Body of pancreas (tissue), 4 donors: ENCODE measurements around the gene BTNL2. TPM values are rescaled to one million over a fixed set of nuclear protein-coding genes. Genes with fewer than 3 reads are reported as not detected.

Experiments
- ATAC-seq: fragments of 150-250 bp; one replicate; pipeline ENCODE4 v1.9.1; 2016
- DNase-seq, 4 donors: peaks; one replicate each; pipeline ENCODE4 v3.0.0-alpha.2; 2019
- H3K27ac ChIP-seq, 4 donors: fragments of 200-600 bp; sonication (generic); 1 replicate in 3 of 4; 2 replicates in 1 of 4; pipeline versions ENCODE4 v1.5.1 to v1.6.1; 2016 to 2019; ENCODE audit warnings: mild to moderate bottlenecking in 1 of 4, mixed read lengths in 1 of 4, moderate library complexity in 1 of 4
- H3K27me3 ChIP-seq, 2 donors: fragments of 200-600 bp; sonication (generic); one replicate each; pipeline ENCODE4 v1.6.0; 2016; ENCODE audit warnings: mild to moderate bottlenecking in 1 of 2
- H3K36me3 ChIP-seq, 2 donors: fragments of 200-600 bp; sonication (generic); replicated peaks in 1 of 2; 2 replicates each; pipeline ENCODE4 v1.5.1; 2016; ENCODE audit warnings: low read depth in 2 of 2; ENCODE audit not compliant: insufficient read depth in 1 of 2
- H3K4me1 ChIP-seq: fragments of 200-600 bp; sonication (generic); one replicate; pipeline ENCODE4 v1.6.0; 2016
- H3K4me3 ChIP-seq, 2 donors: fragments of 200-600 bp; sonication (generic); 1 replicate in 1 of 2; 2 replicates in 1 of 2; pipeline ENCODE4 v1.5.1; 2016 to 2019
- H3K9me3 ChIP-seq, 3 donors: fragments of 200-600 bp; sonication (generic); 1 replicate in 2 of 3; 2 replicates in 1 of 3; pipeline ENCODE4 v1.5.1; 2016
- POLR2A ChIP-seq, 3 donors: fragments of 450-650 bp; IDR thresholded peaks; one replicate each; pipeline ENCODE4 v1.6.1; 2016; ENCODE audit warnings: antibody characterized with exemption in 3 of 3, mild to moderate bottlenecking in 2 of 3
- WGBS, 2 donors: methylation state at CpG; one replicate each; pipeline ENCODE4 v1.1.5; 2017; 5-methylcytosine and 5-hydroxymethylcytosine counted together
- intact Hi-C: fragments of 100-400 bp; cut with DNase I; formaldehyde crosslinking; loops from one replicate; pipeline ENCODE4 v1.15.1; 2023
- total RNA-seq, 2 donors: library from RNA; depleted of rRNA; stranded (reverse); fragments of >200 nt; gene quantifications; one replicate each; pipeline ENCODE4 v1.1.0, GENCODE V29; 2016
- TF ChIP-seq, protein P1 (sequence below), 7 experiments: fragments of 450-650 bp in 4 of 7; fragments of 200-600 bp in 3 of 7; sonication (generic) in 3 of 7; IDR thresholded peaks; one replicate each; pipeline ENCODE4 v1.5.1; 2016 to 2019; ENCODE audit warnings: antibody characterized with exemption in 7 of 7

BTNL2 gene
- total RNA-seq, 2 donors from 2014 or later: not detected

DNA sequence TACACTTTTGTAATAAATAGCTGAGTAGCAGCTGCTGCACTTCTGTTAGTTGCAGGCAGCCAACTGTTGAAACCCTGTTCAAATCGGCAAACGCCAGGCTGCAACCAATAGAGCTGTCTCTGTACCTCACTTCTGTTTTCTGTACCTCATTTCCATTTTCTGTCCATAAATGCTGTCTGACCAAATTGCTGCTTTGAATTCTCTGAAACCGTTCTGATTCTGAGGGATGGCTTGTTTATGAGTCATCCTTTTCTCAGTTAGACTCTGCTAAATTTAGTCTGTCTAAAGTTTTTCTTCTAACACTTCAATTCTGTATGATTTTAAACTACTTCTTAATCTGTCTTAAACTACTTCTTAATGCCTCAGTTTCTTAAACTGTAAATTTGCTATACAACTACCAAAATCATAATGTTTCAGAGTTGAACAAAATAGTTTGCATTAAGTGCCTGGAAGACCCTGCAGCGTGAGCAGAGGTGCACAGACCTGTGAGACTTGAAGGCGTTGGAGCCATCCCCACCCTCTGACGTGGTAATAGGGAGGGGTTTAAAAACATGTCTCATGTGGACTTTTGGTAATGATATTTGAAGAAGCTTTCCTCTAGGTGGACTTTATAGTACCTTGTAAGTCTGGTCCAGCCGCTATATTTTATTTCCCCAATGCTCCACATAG lies 9.6 kb downstream of the BTNL2 start:
- H3K9me3 ChIP-seq: no peaks in the 10 kb centered on the region
- TF ChIP-seq POLR2A (IDR thresholded peaks at IDR 0.05): no peak
- TF ChIP-seq, protein P1, sequence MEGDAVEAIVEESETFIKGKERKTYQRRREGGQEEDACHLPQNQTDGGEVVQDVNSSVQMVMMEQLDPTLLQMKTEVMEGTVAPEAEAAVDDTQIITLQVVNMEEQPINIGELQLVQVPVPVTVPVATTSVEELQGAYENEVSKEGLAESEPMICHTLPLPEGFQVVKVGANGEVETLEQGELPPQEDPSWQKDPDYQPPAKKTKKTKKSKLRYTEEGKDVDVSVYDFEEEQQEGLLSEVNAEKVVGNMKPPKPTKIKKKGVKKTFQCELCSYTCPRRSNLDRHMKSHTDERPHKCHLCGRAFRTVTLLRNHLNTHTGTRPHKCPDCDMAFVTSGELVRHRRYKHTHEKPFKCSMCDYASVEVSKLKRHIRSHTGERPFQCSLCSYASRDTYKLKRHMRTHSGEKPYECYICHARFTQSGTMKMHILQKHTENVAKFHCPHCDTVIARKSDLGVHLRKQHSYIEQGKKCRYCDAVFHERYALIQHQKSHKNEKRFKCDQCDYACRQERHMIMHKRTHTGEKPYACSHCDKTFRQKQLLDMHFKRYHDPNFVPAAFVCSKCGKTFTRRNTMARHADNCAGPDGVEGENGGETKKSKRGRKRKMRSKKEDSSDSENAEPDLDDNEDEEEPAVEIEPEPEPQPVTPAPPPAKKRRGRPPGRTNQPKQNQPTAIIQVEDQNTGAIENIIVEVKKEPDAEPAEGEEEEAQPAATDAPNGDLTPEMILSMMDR (IDR thresholded peaks at IDR 0.05): no peak
- intact Hi-C loops: no loop called here
- no peaks in the 10 kb centered on the region for H3K36me3 ChIP-seq
- ATAC-seq (no peak), DNase-seq (no peak)
- H3K4me3 ChIP-seq: no peak overlapping the region
- 65 to 70% methylated on average over 7 of the region's 7 CpGs for WGBS, 2 donors
- H3K4me1 ChIP-seq: no peaks in the 10 kb centered on the region
- no peaks in the 10 kb centered on the region for H3K27me3 ChIP-seq
- H3K27ac ChIP-seq: no peak overlapping the region

DNA sequence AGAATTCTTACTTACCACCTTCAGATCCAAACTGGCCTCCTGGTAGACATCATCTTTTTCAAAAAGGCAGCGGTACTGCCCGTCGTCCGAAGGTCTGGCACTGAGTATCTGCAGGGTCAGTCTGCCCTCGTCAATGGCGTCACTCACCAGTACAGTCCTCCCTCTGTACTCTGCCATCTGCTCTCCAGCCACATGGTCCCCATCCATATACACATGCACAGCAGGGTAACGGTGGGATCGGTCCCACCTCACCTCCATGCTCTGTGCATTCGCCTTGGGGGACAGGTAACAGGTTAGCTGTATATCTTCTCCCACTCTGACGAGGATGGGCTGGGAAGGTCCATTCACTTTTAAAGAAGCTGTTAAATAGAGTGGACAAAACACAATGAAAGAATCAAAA lies 11.0 kb downstream of the BTNL2 start:
- DNase-seq: no peak
- H3K4me3 ChIP-seq: no peak overlapping the region
- no peaks in the 10 kb centered on the region for H3K27me3 ChIP-seq
- no peaks in the 10 kb centered on the region for H3K36me3 ChIP-seq
- H3K9me3 ChIP-seq: no peaks in the 10 kb centered on the region
- no peak for ATAC-seq
- H3K4me1 ChIP-seq: no peaks in the 10 kb centered on the region
- no peak for TF ChIP-seq POLR2A (IDR thresholded peaks at IDR 0.05)
- TF ChIP-seq, protein P1 (IDR thresholded peaks at IDR 0.05): no peak
- no peak overlapping the region for H3K27ac ChIP-seq
- intact Hi-C loops: no loop called here
- WGBS, 2 donors: 76 to 88% methylated on average over 10 of the region's 10 CpGs

DNA sequence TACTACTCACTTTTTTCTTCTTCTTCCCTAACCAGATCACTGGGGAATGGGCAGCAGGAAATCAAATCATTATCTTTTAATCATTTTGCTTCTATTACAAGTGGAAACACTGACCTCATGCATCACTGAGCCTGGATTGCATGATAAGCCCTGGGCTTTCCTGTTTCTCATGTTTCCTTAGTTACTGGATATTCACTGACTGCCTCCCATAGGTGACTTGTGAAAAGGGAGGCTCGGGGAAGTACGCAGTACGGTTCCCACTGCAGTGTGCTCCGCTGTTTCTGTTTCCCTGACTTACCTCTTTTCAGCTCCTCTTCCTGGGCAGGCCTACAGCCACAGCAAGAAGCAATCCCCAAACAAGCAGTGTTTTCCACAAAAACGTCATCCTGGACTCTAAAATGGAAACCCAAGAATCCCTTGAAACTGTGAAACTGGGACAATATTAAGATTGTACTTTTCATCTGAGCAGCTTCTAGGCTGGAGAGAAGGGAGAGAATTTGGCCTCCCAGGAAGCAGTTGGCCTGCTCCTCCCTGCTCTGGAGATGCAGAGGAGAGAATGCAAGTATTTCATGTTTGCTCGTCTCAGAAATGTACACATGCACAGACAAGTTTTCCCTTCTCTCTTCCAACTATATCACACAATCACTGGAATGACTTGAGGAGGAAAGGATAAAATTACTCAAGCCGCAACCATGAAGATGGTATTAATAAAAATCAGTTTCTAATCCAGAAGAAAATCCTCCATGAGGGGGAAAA lies 13.1 kb downstream of the BTNL2 start:
- peak in 1 of 4 donors; percentile 6 for DNase-seq

DNA sequence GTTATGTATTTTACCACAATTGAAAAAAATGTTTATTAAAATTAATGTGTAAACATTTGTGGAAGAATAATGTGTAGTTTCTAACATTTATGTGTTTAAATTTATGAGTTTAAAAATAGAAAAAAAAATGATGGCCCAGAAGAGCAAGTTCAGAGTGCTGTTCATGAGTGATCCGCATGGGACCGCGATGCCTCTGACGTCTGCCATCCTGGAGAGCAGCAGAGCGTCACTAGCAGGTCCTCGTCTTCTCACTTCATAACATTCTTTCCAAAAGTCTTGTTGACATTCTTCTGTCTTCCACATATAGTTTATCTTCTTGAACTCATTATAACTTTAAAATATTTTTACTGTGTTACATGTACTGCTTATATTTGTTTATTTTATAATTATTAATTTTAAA lies 15.5 kb downstream of the BTNL2 start:
- no peaks in the 10 kb centered on the region for H3K9me3 ChIP-seq
- no peak overlapping the region for H3K27ac ChIP-seq
- 84 to 89% methylated on average over 6 of the region's 6 CpGs for WGBS, 2 donors
- no peak for ATAC-seq
- H3K4me1 ChIP-seq: no peaks in the 10 kb centered on the region
- H3K27me3 ChIP-seq: peaks cover 0 to 9% of the 10 kb centered on the region in 2 donors
- no peaks in the 10 kb centered on the region for H3K36me3 ChIP-seq
- no peak for DNase-seq
- TF ChIP-seq, protein P1 (IDR thresholded peaks at IDR 0.05): no peak
- no peak for TF ChIP-seq POLR2A (IDR thresholded peaks at IDR 0.05)
- no peak overlapping the region for H3K4me3 ChIP-seq
- intact Hi-C loops: no loop called here

More for the DNA sequence above, 13.1 kb downstream of the BTNL2 start:
- peak; percentile 33 for ATAC-seq
- H3K36me3 ChIP-seq: no peaks in the 10 kb centered on the region
- no peak overlapping the region for H3K4me3 ChIP-seq
- intact Hi-C loops: no loop called here
- H3K9me3 ChIP-seq: no peaks in the 10 kb centered on the region
- no peaks in the 10 kb centered on the region for H3K4me1 ChIP-seq
- no peak for TF ChIP-seq POLR2A (IDR thresholded peaks at IDR 0.05)
- TF ChIP-seq, protein P1 (IDR thresholded peaks at IDR 0.05): no peak
- H3K27ac ChIP-seq: no peak overlapping the region
- 53 to 57% methylated on average over 7 of the region's 7 CpGs for WGBS, 2 donors
- H3K27me3 ChIP-seq: peaks cover 0 to 9% of the 10 kb centered on the region in 2 donors
